Muscle layer of colon (tissue), 2 donors: ENCODE measurements around the gene ALDH2.
"Not testable (repeated sequence)": the region's sequence is repeated elsewhere in the genome, so short reads cannot be mapped to it uniquely, and the experiment has no call there.

Source experiments
- H3K27ac ChIP-seq: one replicate; pipeline ENCODE4 v1.7.0; 2013; ENCODE audit warnings: low read depth, mild to moderate bottlenecking, low read length, moderate library complexity
- H3K27me3 ChIP-seq, 2 donors: one replicate each; pipeline ENCODE4 v1.7.0; 2013; ENCODE audit warnings: low read length in 2 of 2, mild to moderate bottlenecking in 2 of 2; ENCODE audit not compliant: insufficient read depth in 2 of 2, control insufficient read depth in 1 of 2
- H3K36me3 ChIP-seq: one replicate; pipeline ENCODE4 v1.7.0; 2013; ENCODE audit warnings: mild to moderate bottlenecking, low read length; ENCODE audit not compliant: insufficient read depth
- H3K4me1 ChIP-seq: one replicate; pipeline ENCODE4 v1.7.0; 2013; ENCODE audit warnings: mild to moderate bottlenecking, low read length; ENCODE audit not compliant: insufficient read depth
- H3K4me3 ChIP-seq, 2 donors: one replicate each; pipeline ENCODE4 v1.7.0; 2013; ENCODE audit warnings: low read length in 2 of 2, low read depth in 1 of 2, mild to moderate bottlenecking in 1 of 2, moderate library complexity in 1 of 2
- H3K9ac ChIP-seq: one replicate; pipeline ENCODE4 v1.7.0; 2013; ENCODE audit warnings: low read length
- H3K9me3 ChIP-seq: one replicate; pipeline ENCODE4 v1.7.0; 2013; ENCODE audit warnings: mild to moderate bottlenecking, low read length
- donor health status: abdominal sarcoma.
- donor health status: Adenocarcinoma of cecum.

The ALDH2 gene

GRCh38 chr12:111818340-111818739, 51.6 kb downstream of the ALDH2 start:
- no peak overlapping the region for H3K4me3 ChIP-seq
- H3K36me3 ChIP-seq: no peaks in the 10 kb centered on the region
- H3K4me1 ChIP-seq: peaks cover under 1% of the 10 kb centered on the region
- H3K27me3 ChIP-seq: no peaks in the 10 kb centered on the region
- H3K9me3 ChIP-seq: no peaks in the 10 kb centered on the region
- H3K27ac ChIP-seq: no peak overlapping the region
- H3K9ac ChIP-seq: no peak overlapping the region

DNA sequence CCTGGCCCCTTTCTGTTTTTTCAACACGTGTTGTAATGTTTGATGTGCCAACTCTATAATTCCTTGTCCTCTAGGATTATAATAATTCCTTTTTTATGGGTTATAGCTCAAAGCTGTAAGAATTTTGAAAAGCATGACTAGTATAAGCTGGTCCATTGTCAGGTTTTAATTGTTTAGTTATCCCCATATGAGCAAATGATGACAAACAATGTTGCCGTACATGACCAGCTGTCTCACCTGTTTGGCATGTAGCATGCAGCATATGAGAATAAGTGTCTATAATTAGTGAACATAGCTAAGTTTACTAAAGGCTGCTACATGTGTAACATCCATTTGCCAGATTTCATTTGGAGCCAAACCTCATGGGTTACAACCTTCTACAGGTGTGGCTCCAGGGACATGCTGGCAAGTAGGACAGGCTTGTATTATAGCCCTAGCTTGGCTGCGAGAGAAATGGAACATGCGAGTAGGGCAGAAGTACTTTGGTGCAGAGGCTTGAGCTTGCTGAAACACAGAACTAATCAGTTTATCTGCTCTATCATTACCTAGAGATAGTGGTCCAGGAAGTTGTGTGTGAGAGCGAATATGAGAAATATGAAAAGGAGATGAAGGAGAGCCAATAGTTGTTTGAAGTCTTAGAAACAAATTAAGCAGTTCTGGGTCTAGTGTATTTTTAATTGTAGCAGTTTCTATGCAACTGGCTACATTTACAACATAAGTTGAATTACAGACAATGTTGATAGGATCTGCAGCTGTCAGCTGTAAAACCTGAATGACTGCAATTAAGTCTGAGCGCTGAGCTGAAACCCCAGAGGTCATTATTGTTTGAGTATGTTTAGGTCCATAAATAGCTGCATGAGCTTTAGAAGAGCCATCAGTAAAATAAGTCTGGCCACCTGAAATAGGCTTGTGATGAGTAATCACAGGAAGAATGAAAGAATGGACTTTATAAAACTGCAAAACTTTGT, 52.7 kb downstream of the ALDH2 start:
- Histone ChIP-seq H3K9ac (no peak overlapping the region), H3K27ac (no peak overlapping the region), H3K27me3 (no peaks in the 10 kb centered on the region), H3K4me3 (no peak overlapping the region), H3K36me3 (no peaks in the 10 kb centered on the region), H3K4me1 (no peaks in the 10 kb centered on the region), H3K9me3 (no peaks in the 10 kb centered on the region)

DNA sequence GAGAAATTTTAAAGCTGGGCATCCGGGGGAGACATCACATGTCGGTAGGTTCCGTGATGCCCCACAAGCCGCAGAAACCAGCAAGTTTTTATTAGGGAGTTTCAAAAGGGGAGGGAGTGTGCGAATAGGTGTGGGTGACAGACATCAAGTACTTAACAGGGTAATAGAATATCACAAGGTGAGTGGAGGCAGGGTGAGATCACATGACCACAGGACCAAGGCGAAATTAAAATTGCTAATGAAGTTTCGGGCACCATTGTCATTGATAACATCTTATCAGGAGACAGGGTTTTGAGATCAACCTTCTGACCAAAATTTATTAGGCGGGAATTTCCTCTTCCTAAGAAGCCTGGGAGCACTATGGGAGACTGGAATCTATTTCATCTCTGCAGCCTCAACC, 54.1 kb downstream of the ALDH2 start:
- H3K9me3 ChIP-seq, H3K36me3 ChIP-seq: not testable (repeated sequence)

DNA sequence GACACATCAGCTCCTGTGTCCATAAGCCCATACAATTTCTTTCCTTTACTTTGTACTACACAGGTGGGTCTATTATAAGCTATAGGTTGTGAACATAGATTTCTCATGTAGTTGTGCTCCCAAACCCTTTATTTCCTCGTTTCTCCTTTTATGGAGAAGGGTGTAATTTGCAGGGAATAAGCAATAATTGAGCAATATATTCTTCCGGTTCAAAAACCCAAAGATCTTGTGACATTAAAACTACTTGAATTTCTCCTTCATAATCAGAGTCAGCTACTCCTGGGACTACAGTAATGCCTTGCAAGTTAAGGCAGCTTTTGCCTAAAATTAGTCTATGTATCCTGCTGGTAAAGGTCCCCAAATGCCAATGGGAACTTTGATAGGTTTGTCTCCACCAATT, 56.2 kb downstream of the ALDH2 start:
- H3K9ac ChIP-seq: no peak overlapping the region
- H3K4me1 ChIP-seq: no peaks in the 10 kb centered on the region
- no peak overlapping the region for H3K4me3 ChIP-seq
- H3K27me3 ChIP-seq: no peaks in the 10 kb centered on the region
- no peaks in the 10 kb centered on the region for H3K36me3 ChIP-seq
- no peak overlapping the region for H3K27ac ChIP-seq
- no peaks in the 10 kb centered on the region for H3K9me3 ChIP-seq

More for the DNA sequence above, 54.1 kb downstream of the ALDH2 start:
- not testable (repeated sequence) for H3K27me3 ChIP-seq, H3K4me3 ChIP-seq, H3K27ac ChIP-seq, H3K4me1 ChIP-seq, H3K9ac ChIP-seq

DNA sequence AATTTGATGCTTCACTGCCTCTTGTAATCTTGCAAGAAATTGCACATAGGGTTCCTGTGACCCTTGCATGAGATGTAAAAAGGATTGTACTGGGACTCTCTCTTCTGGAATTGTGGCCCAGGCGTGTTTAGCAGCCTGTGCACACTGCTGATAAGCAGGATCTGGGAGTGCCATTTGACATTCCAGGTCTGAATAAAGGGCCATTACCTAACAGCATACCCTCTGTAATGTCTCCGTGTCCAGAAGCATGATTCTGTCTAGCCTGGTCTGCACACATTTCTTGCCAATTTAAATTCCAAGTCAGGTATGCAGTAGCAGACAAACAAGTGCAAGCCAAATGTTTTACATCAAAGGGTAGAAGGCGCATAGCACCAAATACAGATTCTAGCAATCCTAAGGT, 57.2 kb downstream of the ALDH2 start:
- Histone ChIP-seq H3K36me3 (no peaks in the 10 kb centered on the region), H3K27ac (no peak overlapping the region)

GRCh38 chr12:111824312-111824711, 57.6 kb downstream of the ALDH2 start:
- not testable (repeated sequence) for H3K27me3 ChIP-seq, H3K9me3 ChIP-seq, H3K4me3 ChIP-seq, H3K27ac ChIP-seq, H3K4me1 ChIP-seq, H3K36me3 ChIP-seq, H3K9ac ChIP-seq

More for the DNA sequence above, 57.2 kb downstream of the ALDH2 start:
- H3K27me3 ChIP-seq: no peaks in the 10 kb centered on the region
- H3K4me1 ChIP-seq: no peaks in the 10 kb centered on the region
- no peaks in the 10 kb centered on the region for H3K9me3 ChIP-seq
- no peak overlapping the region for H3K9ac ChIP-seq
- no peak overlapping the region for H3K4me3 ChIP-seq

DNA sequence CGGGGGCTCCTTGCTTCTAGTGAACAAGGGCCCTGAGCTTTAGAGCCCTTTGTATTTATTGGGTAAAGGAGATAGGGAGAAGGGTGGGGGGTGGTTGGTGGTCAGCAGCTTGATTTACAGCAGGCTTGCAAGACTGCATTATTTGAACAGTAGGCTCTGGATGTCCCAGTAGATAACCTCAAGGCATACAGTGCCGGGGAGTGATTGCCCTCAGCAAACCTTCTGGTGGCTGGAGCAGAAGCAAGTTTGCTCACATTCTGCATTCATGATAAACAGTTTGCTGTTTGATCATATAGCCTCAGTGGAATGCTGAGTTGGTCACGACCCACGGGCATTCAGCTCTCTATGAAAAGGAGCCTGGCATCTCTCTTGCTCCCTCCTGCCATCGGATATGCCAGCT, 58.8 kb downstream of the ALDH2 start:
- H3K9me3 ChIP-seq: no peaks in the 10 kb centered on the region
- no peak overlapping the region for H3K4me3 ChIP-seq
- no peak overlapping the region for H3K9ac ChIP-seq
- H3K4me1 ChIP-seq: no peaks in the 10 kb centered on the region
- no peak overlapping the region for H3K27ac ChIP-seq
- no peaks in the 10 kb centered on the region for H3K36me3 ChIP-seq
- H3K27me3 ChIP-seq: no peaks in the 10 kb centered on the region

- Histone ChIP-seq H3K9me3 (no peaks in the 10 kb centered on the region), H3K36me3 (no peaks in the 10 kb centered on the region), H3K4me1 (no peaks in the 10 kb centered on the region), H3K9ac (no peak overlapping the region), H3K4me3 (no peak overlapping the region), H3K27ac (no peak overlapping the region), H3K27me3 (no peaks in the 10 kb centered on the region)
These were observed 59.6 kb downstream of the ALDH2 start for GRCh38 chr12:111826316-111826715.

- Histone ChIP-seq H3K9me3 (no peaks in the 10 kb centered on the region), H3K27ac (no peak overlapping the region), H3K4me1 (no peaks in the 10 kb centered on the region), H3K36me3 (no peaks in the 10 kb centered on the region), H3K27me3 (no peaks in the 10 kb centered on the region), H3K4me3 (no peak overlapping the region), H3K9ac (no peak overlapping the region)
These were observed 60.3 kb downstream of the ALDH2 start for GRCh38 chr12:111826992-111827391.

DNA sequence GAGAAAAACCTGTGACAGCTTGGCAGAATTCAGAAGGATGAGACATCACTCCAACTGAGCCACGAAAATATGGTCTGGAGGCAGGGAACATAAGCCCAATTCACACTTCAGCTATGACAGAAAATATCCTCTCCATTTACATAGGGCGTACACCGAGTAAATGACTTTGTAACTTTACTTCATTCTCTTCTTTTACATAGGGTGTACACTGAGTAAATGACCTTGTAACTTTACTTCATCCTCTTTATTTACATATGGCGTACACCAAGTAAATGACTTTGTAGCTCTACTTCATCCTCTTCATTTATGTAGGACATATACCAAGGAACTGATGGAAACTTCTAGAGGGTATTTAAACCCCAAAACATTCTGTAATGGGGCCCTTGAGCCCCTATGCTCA, 61.2 kb downstream of the ALDH2 start:
- Histone ChIP-seq H3K9ac (no peak overlapping the region), H3K9me3 (no peaks in the 10 kb centered on the region), H3K4me3 (no peak overlapping the region), H3K36me3 (no peaks in the 10 kb centered on the region), H3K4me1 (no peaks in the 10 kb centered on the region), H3K27me3 (no peaks in the 10 kb centered on the region), H3K27ac (no peak overlapping the region)

DNA sequence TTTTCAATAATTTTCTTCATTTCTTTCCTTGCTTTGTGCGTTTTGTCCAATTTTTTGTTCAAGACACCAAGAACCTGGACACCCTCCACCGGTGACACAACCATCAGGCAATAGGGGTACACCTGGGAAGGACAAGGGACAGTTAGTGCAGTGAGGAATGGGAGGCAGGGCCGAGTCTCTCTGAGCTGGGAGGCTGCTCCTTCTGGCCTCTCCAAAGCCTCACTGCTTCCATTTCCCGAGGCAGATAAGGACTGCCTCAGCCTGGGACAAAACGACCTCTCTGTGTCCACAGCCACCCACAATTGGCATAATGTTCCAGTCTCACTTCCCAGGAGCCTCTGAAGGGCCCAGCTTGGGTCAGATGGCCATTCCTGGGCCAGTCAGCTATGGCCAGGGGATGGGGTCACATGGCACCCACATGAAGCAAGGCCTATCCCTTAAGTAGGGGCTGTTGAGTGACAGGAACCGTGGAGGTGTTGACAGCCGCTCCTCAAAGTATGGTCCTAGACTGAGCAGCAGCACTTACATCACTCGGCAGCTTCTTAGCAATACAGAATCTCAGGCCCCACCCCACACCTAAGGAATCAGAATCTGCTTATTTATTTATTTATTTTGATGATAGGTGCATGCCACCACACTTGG, 61.7 kb downstream of the ALDH2 start:
- no peak overlapping the region for H3K27ac ChIP-seq
- H3K4me1 ChIP-seq: no peaks in the 10 kb centered on the region
- H3K27me3 ChIP-seq: no peaks in the 10 kb centered on the region
- no peaks in the 10 kb centered on the region for H3K9me3 ChIP-seq
- H3K4me3 ChIP-seq: no peak overlapping the region
- H3K9ac ChIP-seq: no peak overlapping the region
- no peaks in the 10 kb centered on the region for H3K36me3 ChIP-seq

- not testable (repeated sequence) for H3K27me3 ChIP-seq, H3K9ac ChIP-seq, H3K4me3 ChIP-seq, H3K36me3 ChIP-seq, H3K9me3 ChIP-seq, H3K27ac ChIP-seq, H3K4me1 ChIP-seq
These were observed 62.9 kb downstream of the ALDH2 start for GRCh38 chr12:111829635-111830034.
